ENCODE measurements around the gene SMIM32. TPM values are rescaled to one million over a fixed set of nuclear protein-coding genes. Genes with fewer than 3 reads are reported as not detected.

Gene SMIM32
- total RNA-seq, 1 donor from 2014 or later, result not detected

DNA sequence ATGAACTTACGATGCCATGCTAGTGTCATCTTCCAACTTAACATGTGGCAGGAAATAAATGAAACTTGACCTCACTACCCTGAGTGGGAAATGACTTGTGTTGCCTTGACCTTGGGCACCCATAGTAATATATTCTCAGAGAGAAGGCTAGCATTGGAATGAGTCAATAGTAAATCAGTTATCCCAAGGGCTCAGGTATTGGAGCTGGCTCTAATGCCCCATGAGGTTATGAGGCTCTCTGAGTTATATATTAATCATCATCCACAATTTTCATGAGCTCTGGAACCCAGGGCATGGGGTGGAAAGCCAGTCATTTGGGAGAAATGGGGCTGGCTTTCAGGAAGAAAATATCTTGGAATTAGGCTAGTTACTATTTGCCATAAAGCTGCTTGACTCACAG, 42.4 kb upstream of the SMIM32 start:
- Mint-ChIP-seq H3K36me3 (ENCODE audit: low read depth, unreplicated experiment) (no peaks in the 10 kb centered on the region), H3K27ac (ENCODE audit: unreplicated experiment) (no peak overlapping the region), H3K4me1 (ENCODE audit: unreplicated experiment) (no peaks in the 10 kb centered on the region), H3K4me3 (ENCODE audit: unreplicated experiment) (no peak overlapping the region), H3K27me3 (ENCODE audit: unreplicated experiment) (peaks cover 1% of the 10 kb centered on the region), H3K9me3 (ENCODE audit: unreplicated experiment) (no peaks in the 10 kb centered on the region)
- DNase-seq (ENCODE audit: low spot score), result no peak
- TF ChIP-seq, protein P1, sequence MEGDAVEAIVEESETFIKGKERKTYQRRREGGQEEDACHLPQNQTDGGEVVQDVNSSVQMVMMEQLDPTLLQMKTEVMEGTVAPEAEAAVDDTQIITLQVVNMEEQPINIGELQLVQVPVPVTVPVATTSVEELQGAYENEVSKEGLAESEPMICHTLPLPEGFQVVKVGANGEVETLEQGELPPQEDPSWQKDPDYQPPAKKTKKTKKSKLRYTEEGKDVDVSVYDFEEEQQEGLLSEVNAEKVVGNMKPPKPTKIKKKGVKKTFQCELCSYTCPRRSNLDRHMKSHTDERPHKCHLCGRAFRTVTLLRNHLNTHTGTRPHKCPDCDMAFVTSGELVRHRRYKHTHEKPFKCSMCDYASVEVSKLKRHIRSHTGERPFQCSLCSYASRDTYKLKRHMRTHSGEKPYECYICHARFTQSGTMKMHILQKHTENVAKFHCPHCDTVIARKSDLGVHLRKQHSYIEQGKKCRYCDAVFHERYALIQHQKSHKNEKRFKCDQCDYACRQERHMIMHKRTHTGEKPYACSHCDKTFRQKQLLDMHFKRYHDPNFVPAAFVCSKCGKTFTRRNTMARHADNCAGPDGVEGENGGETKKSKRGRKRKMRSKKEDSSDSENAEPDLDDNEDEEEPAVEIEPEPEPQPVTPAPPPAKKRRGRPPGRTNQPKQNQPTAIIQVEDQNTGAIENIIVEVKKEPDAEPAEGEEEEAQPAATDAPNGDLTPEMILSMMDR (IDR thresholded peaks at IDR 0.05; ENCODE audit: unreplicated experiment), result no peak

DNA sequence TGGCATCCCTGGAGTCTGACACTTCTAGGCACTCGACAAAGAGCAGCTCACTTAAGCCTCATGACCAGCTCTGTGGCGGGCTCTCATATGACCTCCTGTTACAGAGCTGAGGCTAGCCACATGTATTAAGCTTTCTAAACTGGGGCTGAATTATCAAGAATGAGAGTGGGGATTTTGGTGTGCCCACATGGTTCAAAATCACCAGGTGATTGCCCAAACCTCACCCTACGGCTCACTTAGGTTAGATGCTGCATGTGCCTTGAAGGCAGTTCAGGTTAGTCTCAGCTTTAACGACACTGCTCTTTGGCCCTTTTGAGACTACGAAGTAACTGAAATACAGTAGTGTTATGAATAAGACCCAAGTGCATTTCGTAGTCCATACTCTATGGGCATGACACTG, 39.4 kb upstream of the SMIM32 start:
- DNase-seq (ENCODE audit: low spot score), result no peak
- Mint-ChIP-seq H3K4me1 (ENCODE audit: unreplicated experiment) (no peaks in the 10 kb centered on the region), H3K9me3 (ENCODE audit: unreplicated experiment) (no peaks in the 10 kb centered on the region), H3K27ac (ENCODE audit: unreplicated experiment) (no peak overlapping the region), H3K36me3 (ENCODE audit: low read depth, unreplicated experiment) (no peaks in the 10 kb centered on the region), H3K4me3 (ENCODE audit: unreplicated experiment) (no peak overlapping the region), H3K27me3 (ENCODE audit: unreplicated experiment) (peaks cover 1% of the 10 kb centered on the region)
- TF ChIP-seq, protein P1 (IDR thresholded peaks at IDR 0.05; ENCODE audit: unreplicated experiment), result no peak

DNA sequence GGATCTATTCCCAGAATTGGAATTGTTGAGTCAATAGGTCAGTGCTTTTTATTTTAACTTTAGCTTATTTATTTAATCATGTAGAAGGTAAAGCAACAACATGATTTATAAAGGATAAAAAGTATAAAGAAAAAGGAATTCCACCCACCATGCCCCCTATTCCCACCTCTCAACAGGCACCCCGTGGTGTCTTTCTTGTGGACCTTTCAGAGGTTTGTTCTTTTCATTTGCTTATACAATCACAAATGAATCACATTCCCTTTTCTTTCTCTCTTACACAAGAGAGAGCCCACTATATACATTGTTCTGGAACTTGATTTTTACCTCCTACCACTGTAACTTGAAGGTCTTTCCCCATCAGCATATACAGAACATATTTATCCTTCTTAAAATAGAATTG, 37.2 kb upstream of the SMIM32 start:
- TF ChIP-seq, protein P1 (IDR thresholded peaks at IDR 0.05; ENCODE audit: unreplicated experiment), result no peak
- no peaks in the 10 kb centered on the region for H3K9me3 Mint-ChIP-seq (ENCODE audit: unreplicated experiment)
- no peak for DNase-seq (ENCODE audit: low spot score)
- H3K27me3 Mint-ChIP-seq (ENCODE audit: unreplicated experiment), result peaks cover 1% of the 10 kb centered on the region
- no peak overlapping the region for H3K4me3 Mint-ChIP-seq (ENCODE audit: unreplicated experiment)
- no peak overlapping the region for H3K27ac Mint-ChIP-seq (ENCODE audit: unreplicated experiment)
- no peaks in the 10 kb centered on the region for H3K36me3 Mint-ChIP-seq (ENCODE audit: low read depth, unreplicated experiment)
- H3K4me1 Mint-ChIP-seq (ENCODE audit: unreplicated experiment), result no peaks in the 10 kb centered on the region

DNA sequence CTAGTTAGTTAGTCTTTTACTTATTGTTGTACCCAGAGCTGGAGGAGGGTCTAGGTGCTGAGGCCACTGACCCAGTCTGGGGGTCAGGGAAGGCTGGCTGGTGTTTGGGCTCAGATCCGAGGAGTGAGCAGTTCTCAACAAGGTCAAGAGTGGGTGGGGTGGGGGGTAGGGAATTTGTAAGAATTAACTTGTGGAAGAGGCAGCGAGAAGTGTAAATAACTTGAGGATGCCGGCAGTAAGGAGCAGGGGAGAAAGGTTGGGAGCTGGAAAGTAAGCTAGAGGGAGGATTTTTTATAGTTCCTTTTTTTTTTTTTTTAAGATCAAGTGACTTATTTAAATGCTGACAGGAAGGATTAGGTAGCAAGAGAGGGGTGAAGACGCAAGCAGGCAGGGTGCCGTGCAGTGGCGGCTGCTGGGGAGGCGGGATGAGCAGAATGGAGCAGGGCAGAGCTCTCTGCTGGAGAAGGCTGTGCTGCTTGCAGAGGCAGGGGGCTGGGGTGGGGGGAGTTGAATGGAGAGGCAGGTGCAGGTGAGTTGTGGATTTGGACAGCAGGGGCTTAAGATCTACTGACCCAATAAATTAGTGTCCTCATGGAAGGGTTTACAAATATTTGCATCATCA, 35.3 kb upstream of the SMIM32 start:
- TF ChIP-seq, protein P1 (IDR thresholded peaks at IDR 0.05; ENCODE audit: unreplicated experiment), result no peak
- no peak overlapping the region for H3K4me3 Mint-ChIP-seq (ENCODE audit: unreplicated experiment)
- no peaks in the 10 kb centered on the region for H3K4me1 Mint-ChIP-seq (ENCODE audit: unreplicated experiment)
- DNase-seq (ENCODE audit: low spot score), result no peak
- H3K36me3 Mint-ChIP-seq (ENCODE audit: low read depth, unreplicated experiment), result no peaks in the 10 kb centered on the region
- peaks cover 1% of the 10 kb centered on the region for H3K27me3 Mint-ChIP-seq (ENCODE audit: unreplicated experiment)
- H3K27ac Mint-ChIP-seq (ENCODE audit: unreplicated experiment), result no peak overlapping the region
- no peaks in the 10 kb centered on the region for H3K9me3 Mint-ChIP-seq (ENCODE audit: unreplicated experiment)

DNA sequence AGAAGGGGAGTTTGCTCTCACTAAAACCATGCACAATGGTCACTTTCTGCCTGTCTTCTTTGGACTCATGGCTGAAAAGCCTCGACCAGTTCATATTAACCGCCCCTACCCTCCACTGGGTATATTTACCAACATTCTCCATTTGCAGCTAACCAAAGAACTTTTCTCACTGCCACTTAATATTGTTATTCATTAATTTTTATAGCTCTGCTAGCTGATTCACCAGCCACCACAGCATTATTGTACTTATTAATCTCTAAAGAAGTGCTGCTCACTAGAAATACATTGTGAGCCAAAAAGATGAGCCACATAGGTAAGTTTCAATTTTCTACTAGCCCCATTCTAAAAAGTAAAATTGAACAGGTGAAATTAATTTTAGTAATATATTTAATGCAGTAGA, 33.4 kb upstream of the SMIM32 start:
- no peaks in the 10 kb centered on the region for H3K9me3 Mint-ChIP-seq (ENCODE audit: unreplicated experiment)
- no peaks in the 10 kb centered on the region for H3K36me3 Mint-ChIP-seq (ENCODE audit: low read depth, unreplicated experiment)
- no peak overlapping the region for H3K27ac Mint-ChIP-seq (ENCODE audit: unreplicated experiment)
- no peak for DNase-seq (ENCODE audit: low spot score)
- H3K4me1 Mint-ChIP-seq (ENCODE audit: unreplicated experiment), result no peaks in the 10 kb centered on the region
- TF ChIP-seq, protein P1 (IDR thresholded peaks at IDR 0.05; ENCODE audit: unreplicated experiment), result no peak
- H3K4me3 Mint-ChIP-seq (ENCODE audit: unreplicated experiment), result no peak overlapping the region
- H3K27me3 Mint-ChIP-seq (ENCODE audit: unreplicated experiment), result no peaks in the 10 kb centered on the region

All from endothelial cell (in vitro differentiated cells).